NT2/D1 (cell line): ENCODE results near the gene CRTC2.

Experiments used
- DNase-seq: peaks from one replicate; pipeline ENCODE4 v3.0.0-alpha.2; 2011; ENCODE audit warnings: low read depth, low spot score
- H3K27me3 ChIP-seq: 2 replicates; pipeline ENCODE4 v1.6.0; 2011; ENCODE audit warnings: mild to moderate bottlenecking; ENCODE audit not compliant: insufficient read length, insufficient read depth
- H3K36me3 ChIP-seq: 2 replicates; pipeline ENCODE4 v1.6.1; 2011; ENCODE audit warnings: mild to moderate bottlenecking, low read length, mixed read lengths; ENCODE audit not compliant: insufficient read depth, insufficient read length
- H3K4me1 ChIP-seq: 2 replicates; pipeline ENCODE4 v1.5.1; 2011; ENCODE audit not compliant: insufficient read depth, insufficient read length
- H3K4me3 ChIP-seq: 2 replicates; pipeline ENCODE4 v1.5.1; 2011; ENCODE audit warnings: low read depth; ENCODE audit not compliant: insufficient read length
- H3K9ac ChIP-seq: 2 replicates; pipeline ENCODE4 v1.6.0; 2011; ENCODE audit warnings: low read depth; ENCODE audit not compliant: insufficient read length
- H3K9me3 ChIP-seq: 2 replicates; pipeline ENCODE4 v1.5.1; 2011; ENCODE audit warnings: mild to moderate bottlenecking, low read length; ENCODE audit not compliant: insufficient read depth
- SUZ12 ChIP-seq: IDR thresholded peaks from 2 replicates; pipeline ENCODE4 v1.6.1; 2011; ENCODE audit not compliant: insufficient read length, insufficient read depth; ENCODE audit errors: extremely low read depth
- YY1 ChIP-seq: IDR thresholded peaks from 2 replicates; pipeline ENCODE4 v1.6.1; 2011; ENCODE audit not compliant: insufficient read length, insufficient read depth
- ZNF274 ChIP-seq: IDR thresholded peaks from 2 replicates; pipeline ENCODE4 v1.6.1; 2011; ENCODE audit warnings: mild to moderate bottlenecking, low read depth, low read length

Gene CRTC2

GRCh38 chr1:153951801-153952200 lies 6.6 kb downstream of the CRTC2 start:
- TF ChIP-seq ZNF274 (no peak), SUZ12 (no peak), YY1 (no peak)
- H3K27me3 ChIP-seq: no peaks in the 10 kb centered on the region
- peaks cover 27% of the 10 kb centered on the region for H3K4me1 ChIP-seq
- no peak overlapping the region for H3K4me3 ChIP-seq
- no peak for DNase-seq
- H3K9ac ChIP-seq: no peak overlapping the region
- peaks cover 81% of the 10 kb centered on the region for H3K36me3 ChIP-seq
- no peaks in the 10 kb centered on the region for H3K9me3 ChIP-seq

- TF ChIP-seq YY1 (no peak), ZNF274 (no peak), SUZ12 (no peak)
- Histone ChIP-seq H3K4me3 (no peak overlapping the region), H3K4me1 (peaks cover 22% of the 10 kb centered on the region), H3K9ac (no peak overlapping the region), H3K9me3 (no peaks in the 10 kb centered on the region), H3K36me3 (peaks cover 82% of the 10 kb centered on the region), H3K27me3 (no peaks in the 10 kb centered on the region)
- DNase-seq: no peak
Measured at GRCh38 chr1:153951183-153951582, 7.2 kb downstream of the CRTC2 start.

- DNase-seq: peak; percentile 87
Measured at GRCh38 chr1:153946622-153947241, 11.7 kb downstream of the CRTC2 start, which contains the start of gene DENND4B. DENND4B (minus strand) TSS chr1:153946718; CDS start chr1:153944374, 2,344 bp downstream.

GRCh38 chr1:153945795-153946621 lies 12.4 kb downstream of the CRTC2 start:
- Histone ChIP-seq H3K4me1 (peaks cover 20% of the 10 kb centered on the region), H3K36me3 (peaks cover 81% of the 10 kb centered on the region), H3K9me3 (no peaks in the 10 kb centered on the region), H3K27me3 (no peaks in the 10 kb centered on the region), H3K4me3 (peak overlapping the region; percentile 92), H3K9ac (peak overlapping the region; percentile 97)
- DNase-seq: no peak
- TF ChIP-seq SUZ12: no peak
- TF ChIP-seq ZNF274: no peak
- no peak for TF ChIP-seq YY1

More at GRCh38 chr1:153946622-153947241, 11.7 kb downstream of the CRTC2 start, which contains the start of gene DENND4B:
- TF ChIP-seq YY1: no peak
- TF ChIP-seq SUZ12: no peak
- no peak for TF ChIP-seq ZNF274
- no peaks in the 10 kb centered on the region for H3K27me3 ChIP-seq
- peaks cover 20% of the 10 kb centered on the region for H3K4me1 ChIP-seq
- peak within 1 kb of the TSS; percentile 97 for H3K9ac ChIP-seq
- H3K9me3 ChIP-seq: no peaks in the 10 kb centered on the region
- H3K36me3 ChIP-seq: peaks cover 81% of the 10 kb centered on the region
- H3K4me3 ChIP-seq: peak within 1 kb of the TSS; percentile 92

GRCh38 chr1:153945131-153945794 lies 13.1 kb downstream of the CRTC2 start:
- no peak for TF ChIP-seq YY1
- no peak for TF ChIP-seq SUZ12
- no peak for TF ChIP-seq ZNF274
- Histone ChIP-seq H3K9me3 (no peaks in the 10 kb centered on the region), H3K4me1 (peaks cover 20% of the 10 kb centered on the region), H3K9ac (peak overlapping the region; percentile 97), H3K27me3 (no peaks in the 10 kb centered on the region), H3K36me3 (peaks cover 81% of the 10 kb centered on the region), H3K4me3 (peak overlapping the region; percentile 92)
- DNase-seq: no peak

GRCh38 chr1:153944827-153945117 lies 13.6 kb downstream of the CRTC2 start:
- TF ChIP-seq ZNF274 (no peak), YY1 (no peak), SUZ12 (no peak)
- Histone ChIP-seq H3K9ac (peak overlapping the region; percentile 97), H3K36me3 (peaks cover 81% of the 10 kb centered on the region), H3K4me3 (peak overlapping the region; percentile 92), H3K9me3 (no peaks in the 10 kb centered on the region), H3K27me3 (no peaks in the 10 kb centered on the region), H3K4me1 (peaks cover 20% of the 10 kb centered on the region)
- no peak for DNase-seq
